ENCODE results near the gene SLC41A2. TPM values are rescaled to one million over a fixed set of nuclear protein-coding genes. Genes with fewer than 3 reads are reported as not detected.

SLC41A2 gene
- polyA plus RNA-seq, 3 donors, result 0.08 to 0.27 TPM; not detected in 1

DNA sequence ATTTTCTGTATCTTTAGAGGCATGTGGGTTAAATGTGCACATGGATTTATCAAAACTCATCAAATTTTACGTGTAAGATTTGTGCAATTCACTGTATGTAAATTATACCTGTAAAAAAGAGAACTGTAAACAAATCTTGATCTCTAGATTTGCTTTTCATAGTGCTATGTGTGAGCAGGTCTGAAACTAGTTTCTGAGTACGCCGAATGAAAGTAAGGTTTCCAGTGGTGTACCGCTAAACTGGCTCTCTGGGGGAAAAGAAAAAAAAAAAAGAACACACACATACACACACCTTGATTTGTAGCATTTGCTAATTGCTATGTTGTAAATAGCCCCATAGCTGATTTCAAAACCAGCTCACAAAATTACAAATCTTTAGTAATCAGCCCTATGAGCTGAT is 8.6 kb upstream of the SLC41A2 start:
- H3K79me2 ChIP-seq (ENCODE audit: insufficient read depth, low read length), result no peaks in the 10 kb centered on the region
- peaks cover 0 to 3% of the 10 kb centered on the region in 2 donors for H3K27me3 ChIP-seq (ENCODE audit: control insufficient read depth in 2 of 2, insufficient read depth in 2 of 2, low read length in 2 of 2)
- no peak overlapping the region for H3K9ac ChIP-seq (ENCODE audit: insufficient read depth, low read length, poor library complexity, severe bottlenecking)
- H3K4me3 ChIP-seq (replicated peaks in 1 of 3; ENCODE audit: low read depth in 2 of 3, low read length in 3 of 3), result no peak overlapping the region
- H3K4me2 ChIP-seq (replicated peaks; ENCODE audit: extremely low read depth, low read length, poor library complexity, severe bottlenecking), result no peak overlapping the region
- H3K27me3 Mint-ChIP-seq (ENCODE audit: low read depth in 3 of 3), result peaks cover 0 to 9% (median 0%) of the 10 kb centered on the region in 3 donors
- H3K36me3 Mint-ChIP-seq, result no peaks in the 10 kb centered on the region
- H3K9me3 ChIP-seq (replicated peaks in 1 of 2; ENCODE audit: control insufficient read depth in 1 of 2, insufficient read depth in 1 of 2, low read length in 2 of 2), result no peaks in the 10 kb centered on the region
- H4K20me1 ChIP-seq (ENCODE audit: insufficient read depth, low read length), result no peaks in the 10 kb centered on the region
- no peak overlapping the region for H3K4me3 Mint-ChIP-seq
- no peak overlapping the region for H3K27ac Mint-ChIP-seq
- DNase-seq, result no peak
- no peak overlapping the region for H2AFZ ChIP-seq (ENCODE audit: insufficient read depth, low read depth, low read length, poor library complexity, severe bottlenecking)
- no peak overlapping the region for H3K27ac ChIP-seq (ENCODE audit: low read depth in 1 of 2, low read length in 2 of 2)
- peaks cover 13% of the 10 kb centered on the region for H3K4me1 Mint-ChIP-seq
- TF ChIP-seq, protein P1, sequence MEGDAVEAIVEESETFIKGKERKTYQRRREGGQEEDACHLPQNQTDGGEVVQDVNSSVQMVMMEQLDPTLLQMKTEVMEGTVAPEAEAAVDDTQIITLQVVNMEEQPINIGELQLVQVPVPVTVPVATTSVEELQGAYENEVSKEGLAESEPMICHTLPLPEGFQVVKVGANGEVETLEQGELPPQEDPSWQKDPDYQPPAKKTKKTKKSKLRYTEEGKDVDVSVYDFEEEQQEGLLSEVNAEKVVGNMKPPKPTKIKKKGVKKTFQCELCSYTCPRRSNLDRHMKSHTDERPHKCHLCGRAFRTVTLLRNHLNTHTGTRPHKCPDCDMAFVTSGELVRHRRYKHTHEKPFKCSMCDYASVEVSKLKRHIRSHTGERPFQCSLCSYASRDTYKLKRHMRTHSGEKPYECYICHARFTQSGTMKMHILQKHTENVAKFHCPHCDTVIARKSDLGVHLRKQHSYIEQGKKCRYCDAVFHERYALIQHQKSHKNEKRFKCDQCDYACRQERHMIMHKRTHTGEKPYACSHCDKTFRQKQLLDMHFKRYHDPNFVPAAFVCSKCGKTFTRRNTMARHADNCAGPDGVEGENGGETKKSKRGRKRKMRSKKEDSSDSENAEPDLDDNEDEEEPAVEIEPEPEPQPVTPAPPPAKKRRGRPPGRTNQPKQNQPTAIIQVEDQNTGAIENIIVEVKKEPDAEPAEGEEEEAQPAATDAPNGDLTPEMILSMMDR (IDR thresholded peaks at IDR 0.05), result no peak
- no CpG with 5 or more reads among the region's 4 CpGs for WGBS (ENCODE audit: insufficient coverage)
- H3K9me3 Mint-ChIP-seq, result peaks cover 0 to 3% (median 0%) of the 10 kb centered on the region in 7 donors
- intact Hi-C loops (cut with micrococcal nuclease), result no loop called here
- H3K36me3 ChIP-seq (replicated peaks in 1 of 2; ENCODE audit: control insufficient read depth in 1 of 2, insufficient read depth in 2 of 2, low read length in 2 of 2), result no peaks in the 10 kb centered on the region
- peaks cover 6 to 7% of the 10 kb centered on the region in 2 donors for H3K4me1 ChIP-seq (ENCODE audit: control insufficient read depth in 1 of 2, insufficient read depth in 2 of 2, low read length in 2 of 2)

DNA sequence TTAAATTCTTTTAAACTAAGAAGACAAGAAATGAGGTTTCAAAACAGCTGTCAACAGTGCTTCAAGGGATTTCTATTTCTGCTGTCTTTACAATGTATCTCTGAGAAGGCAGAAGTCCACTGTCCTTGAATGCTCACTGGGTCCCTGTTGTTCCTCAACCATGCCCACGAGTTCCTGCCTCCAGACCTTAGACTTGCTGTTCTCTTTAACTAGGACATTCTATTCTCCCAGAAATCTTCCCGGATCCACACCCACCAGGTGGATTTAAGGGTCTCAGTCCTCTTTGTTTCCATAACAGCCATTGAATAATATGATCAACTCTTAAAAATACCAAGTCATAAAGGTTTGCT is 6.7 kb upstream of the SLC41A2 start:
- 72% methylated on average over 2 of the region's 2 CpGs for WGBS (ENCODE audit: insufficient coverage)
- H3K4me3 Mint-ChIP-seq, result no peak overlapping the region
- peaks cover 7 to 15% (median 8%) of the 10 kb centered on the region in 3 donors for H3K27me3 Mint-ChIP-seq (ENCODE audit: low read depth in 3 of 3)
- Histone ChIP-seq H3K9ac (ENCODE audit: insufficient read depth, low read length, poor library complexity, severe bottlenecking) (no peak overlapping the region), H2AFZ (ENCODE audit: insufficient read depth, low read depth, low read length, poor library complexity, severe bottlenecking) (no peak overlapping the region), H3K4me2 (replicated peaks; ENCODE audit: extremely low read depth, low read length, poor library complexity, severe bottlenecking) (no peak overlapping the region), H3K4me1 (ENCODE audit: control insufficient read depth in 1 of 2, insufficient read depth in 2 of 2, low read length in 2 of 2) (peaks cover 6 to 7% of the 10 kb centered on the region in 2 donors), H3K79me2 (ENCODE audit: insufficient read depth, low read length) (no peaks in the 10 kb centered on the region), H3K9me3 (replicated peaks in 1 of 2; ENCODE audit: control insufficient read depth in 1 of 2, insufficient read depth in 1 of 2, low read length in 2 of 2) (no peaks in the 10 kb centered on the region), H3K27ac (ENCODE audit: low read depth in 1 of 2, low read length in 2 of 2) (no peak overlapping the region), H4K20me1 (ENCODE audit: insufficient read depth, low read length) (no peaks in the 10 kb centered on the region), H3K4me3 (replicated peaks in 1 of 3; ENCODE audit: low read depth in 2 of 3, low read length in 3 of 3) (no peak overlapping the region), H3K27me3 (ENCODE audit: control insufficient read depth in 2 of 2, insufficient read depth in 2 of 2, low read length in 2 of 2) (peaks cover 2 to 8% of the 10 kb centered on the region in 2 donors), H3K36me3 (replicated peaks in 1 of 2; ENCODE audit: control insufficient read depth in 1 of 2, insufficient read depth in 2 of 2, low read length in 2 of 2) (no peaks in the 10 kb centered on the region)
- TF ChIP-seq, protein P1 (IDR thresholded peaks at IDR 0.05), result no peak
- intact Hi-C loops (cut with micrococcal nuclease), result no loop called here
- H3K36me3 Mint-ChIP-seq, result peaks cover 0 to 5% of the 10 kb centered on the region in 2 donors
- no peak overlapping the region for H3K27ac Mint-ChIP-seq
- no peak for DNase-seq
- peaks cover 0 to 3% (median 0%) of the 10 kb centered on the region in 7 donors for H3K9me3 Mint-ChIP-seq
- peaks cover 8% of the 10 kb centered on the region for H3K4me1 Mint-ChIP-seq
